Right lobe of liver (tissue), 6 donors: Measurements from ENCODE around the gene C1QL1. TPM values are rescaled to one million over a fixed set of nuclear protein-coding genes. Genes with fewer than 3 reads are reported as not detected.
A peak's percentile ranks its signal among the peaks of the same experiment; 100 is the strongest.

Experiments
- ATAC-seq, 4 donors: fragments of 200-7000 bp; cut with Tn5 transposase; one replicate each; pipeline ENCODE4 v1.9.1; 2020; ENCODE audit warnings: mild to moderate bottlenecking in 4 of 4, moderate library complexity in 4 of 4
- DNase-seq, 3 donors: peaks; one replicate each; pipeline ENCODE4 v3.0.0-alpha.2; 2020
- H3K27ac ChIP-seq, 3 donors: fragments of 200-600 bp; one replicate each; pipeline ENCODE4 v1.8.0; 2022
- H3K27me3 ChIP-seq, 2 donors: fragments of 200-600 bp; one replicate each; pipeline ENCODE4 v1.8.0; 2022
- H3K36me3 ChIP-seq, 4 donors: fragments of 200-600 bp; sonication (generic) in 1 of 4; one replicate each; pipeline versions ENCODE4 v1.5.1 to v1.8.0; 2017 to 2022; ENCODE audit warnings: control low read depth in 1 of 4
- H3K4me1 ChIP-seq, 4 donors: fragments of 200-600 bp; sonication (generic) in 1 of 4; one replicate each; pipeline versions ENCODE4 v1.5.1 to v1.8.0; 2017 to 2022; ENCODE audit warnings: control low read depth in 1 of 4
- H3K4me3 ChIP-seq, 3 donors: fragments of 200-600 bp; one replicate each; pipeline ENCODE4 v1.8.0; 2022
- H3K9me3 ChIP-seq, 4 donors: fragments of 200-600 bp; sonication (generic) in 1 of 4; one replicate each; pipeline versions ENCODE4 v1.5.1 to v1.8.0; 2017 to 2022; ENCODE audit warnings: control low read depth in 1 of 4
- CTCF ChIP-seq, 4 donors: fragments of 200-600 bp in 3 of 4; fragments of 450-650 bp in 1 of 4; IDR thresholded peaks; one replicate each; pipeline versions ENCODE4 v1.5.1 to v1.8.0; 2016 to 2022; ENCODE audit warnings: antibody characterized with exemption in 4 of 4, mild to moderate bottlenecking in 2 of 4
- POLR2A ChIP-seq: fragments of 450-650 bp; IDR thresholded peaks from one replicate; pipeline ENCODE4 v1.6.1; 2017; ENCODE audit warnings: antibody characterized with exemption, mild to moderate bottlenecking
- WGBS: methylation state at CpG from one replicate; pipeline ENCODE4 v1.1.6; 2018; ENCODE audit warnings: low coverage, low lambda C conversion rate; ENCODE audit not compliant: insufficient coverage; ENCODE audit errors: missing lambda C conversion rate; 5-methylcytosine and 5-hydroxymethylcytosine counted together
- intact Hi-C, 2 donors: fragments of 100-400 bp; cut with DNase I; formaldehyde crosslinking; loops; one replicate each; pipeline versions ENCODE4 v1.11.2 to v1.14.1; 2022
- total RNA-seq, 6 experiments: library from RNA; depleted of rRNA in 2 of 6; stranded (reverse); fragments of >200 nt in 2 of 6; fragmentation: NEBNext Ultra II Directional in 3 of 6; extraction: Animal tissue kit (Norgen Biotek cat#: 25700) in 3 of 6; gene quantifications; one replicate each; pipeline versions ENCODE4 v1.1.0 to v1.2.4, GENCODE V29; 2016 to 2023
- donor health status: DM: no; HTN: yes; CAD: no.
- donor health status: DM: no; HTN: no; CAD: no.
- donor health status: DM: no; HTN: no; CAD: no.
- donor health status: DM: no; HTN: yes; CAD: no.
- donor health status: DM: no; HTN: yes; CAD: no.

Gene C1QL1
- total RNA-seq, 6 experiments from 2014 or later = 0.31 to 0.62 (median 0.38) TPM; not detected in 2

- no peaks in the 10 kb centered on the region for H3K9me3 ChIP-seq
- ATAC-seq (no peak), DNase-seq (no peak)
- WGBS = 62% methylated on average over 5 of the region's 6 CpGs
- no peak overlapping the region for H3K4me3 ChIP-seq
- H3K27ac ChIP-seq = no peak overlapping the region
- TF ChIP-seq POLR2A = no peak
- no peak for TF ChIP-seq CTCF (IDR thresholded peaks at IDR 0.05)
- intact Hi-C loops = no loop called here
- H3K27me3 ChIP-seq = peaks cover 0 to 5% of the 10 kb centered on the region in 2 donors
- H3K36me3 ChIP-seq = no peaks in the 10 kb centered on the region
- peaks cover 0 to 6% (median 0%) of the 10 kb centered on the region in 4 donors for H3K4me1 ChIP-seq
Observed at GRCh38 chr17:44972953-44973352, 4.8 kb upstream of the C1QL1 start.

DNA sequence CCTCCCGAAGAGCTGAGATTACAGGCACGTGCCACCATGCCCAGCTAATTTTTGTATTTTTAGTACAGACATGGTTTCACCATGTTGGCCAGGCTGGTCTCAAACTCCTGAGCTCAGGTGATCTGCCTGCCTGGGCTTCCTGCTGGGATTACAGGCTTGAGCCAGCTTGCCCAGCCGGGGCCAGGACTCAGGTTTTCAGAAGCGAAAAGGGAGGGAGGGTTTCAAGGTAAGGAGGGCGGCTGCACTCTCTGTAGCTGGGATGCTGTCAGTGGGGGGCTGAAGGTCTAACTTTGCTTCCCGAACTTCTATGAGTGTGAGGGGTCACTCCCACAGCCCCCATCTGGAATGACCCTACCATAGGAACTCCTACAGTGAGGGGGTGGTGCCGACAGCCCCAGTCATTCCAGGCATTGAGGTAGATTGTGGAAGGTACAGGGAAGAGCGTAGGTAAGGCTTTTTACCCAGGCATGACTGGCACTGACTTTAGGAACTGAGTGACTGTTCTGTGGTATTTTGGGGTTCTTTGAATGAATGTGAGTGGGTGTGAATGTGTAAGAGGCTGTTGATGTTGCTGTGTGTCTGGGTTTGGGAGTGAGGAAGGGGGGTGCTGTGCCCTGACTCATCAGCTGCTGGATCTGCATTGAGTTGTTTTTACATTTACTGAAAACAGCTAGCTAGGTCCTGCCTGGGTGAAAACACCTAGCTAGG is 3.8 kb upstream of the C1QL1 start:
- H3K36me3 ChIP-seq = no peaks in the 10 kb centered on the region
- H3K4me3 ChIP-seq = no peak overlapping the region
- no peak overlapping the region for H3K27ac ChIP-seq
- TF ChIP-seq CTCF (IDR thresholded peaks at IDR 0.05) = no peak
- no peaks in the 10 kb centered on the region for H3K9me3 ChIP-seq
- ATAC-seq (no peak), DNase-seq (no peak)
- WGBS = 61% methylated on average over 3 of the region's 8 CpGs
- intact Hi-C loops = no loop called here
- H3K27me3 ChIP-seq = peaks cover 0 to 13% of the 10 kb centered on the region in 2 donors
- peaks cover 0 to 16% (median 0%) of the 10 kb centered on the region in 4 donors for H3K4me1 ChIP-seq

DNA sequence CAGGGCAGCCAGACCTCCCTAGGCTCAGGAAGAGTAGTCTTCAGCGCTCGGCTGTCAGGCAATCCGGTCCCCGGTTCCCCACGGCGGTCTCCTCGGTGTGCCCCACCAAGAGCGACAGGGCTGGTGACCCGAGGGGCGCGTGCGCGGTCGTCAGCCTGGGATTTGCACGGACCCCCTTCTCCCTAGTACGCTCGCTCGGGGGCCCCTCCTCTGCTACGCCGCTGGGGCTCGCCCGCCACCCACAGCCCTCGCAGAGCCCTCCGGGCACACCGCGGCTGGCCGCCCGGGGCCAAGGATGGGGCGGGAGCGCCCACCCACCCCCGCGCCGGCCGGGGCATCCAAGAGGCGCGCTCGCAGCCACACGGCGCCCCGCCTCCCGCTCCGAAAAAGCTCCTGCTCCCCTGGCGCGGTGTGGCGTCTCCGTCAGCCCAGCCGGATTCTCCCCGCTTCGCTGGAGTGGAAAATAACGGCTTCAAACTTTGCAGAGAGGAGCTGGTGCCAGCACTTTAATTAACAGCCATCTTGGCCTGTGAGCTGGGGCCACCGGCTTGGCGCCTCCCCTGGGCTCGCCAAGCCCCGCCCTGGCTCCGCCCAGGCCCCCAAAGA is 2.1 kb upstream of the C1QL1 start:
- TF ChIP-seq POLR2A (no peak), CTCF (IDR thresholded peaks at IDR 0.05) (no peak)
- intact Hi-C loops = no loop called here
- Histone ChIP-seq H3K27me3 (peaks cover 0 to 26% of the 10 kb centered on the region in 2 donors), H3K27ac (no peak overlapping the region), H3K36me3 (no peaks in the 10 kb centered on the region), H3K9me3 (no peaks in the 10 kb centered on the region), H3K4me3 (peak overlapping the region in 1 of 3 donors; percentile 7), H3K4me1 (peaks cover 0 to 17% (median 0%) of the 10 kb centered on the region in 4 donors)
- ATAC-seq = no peak
- no peak for DNase-seq
- WGBS = no CpG with 5 or more reads among the region's 55 CpGs

DNA sequence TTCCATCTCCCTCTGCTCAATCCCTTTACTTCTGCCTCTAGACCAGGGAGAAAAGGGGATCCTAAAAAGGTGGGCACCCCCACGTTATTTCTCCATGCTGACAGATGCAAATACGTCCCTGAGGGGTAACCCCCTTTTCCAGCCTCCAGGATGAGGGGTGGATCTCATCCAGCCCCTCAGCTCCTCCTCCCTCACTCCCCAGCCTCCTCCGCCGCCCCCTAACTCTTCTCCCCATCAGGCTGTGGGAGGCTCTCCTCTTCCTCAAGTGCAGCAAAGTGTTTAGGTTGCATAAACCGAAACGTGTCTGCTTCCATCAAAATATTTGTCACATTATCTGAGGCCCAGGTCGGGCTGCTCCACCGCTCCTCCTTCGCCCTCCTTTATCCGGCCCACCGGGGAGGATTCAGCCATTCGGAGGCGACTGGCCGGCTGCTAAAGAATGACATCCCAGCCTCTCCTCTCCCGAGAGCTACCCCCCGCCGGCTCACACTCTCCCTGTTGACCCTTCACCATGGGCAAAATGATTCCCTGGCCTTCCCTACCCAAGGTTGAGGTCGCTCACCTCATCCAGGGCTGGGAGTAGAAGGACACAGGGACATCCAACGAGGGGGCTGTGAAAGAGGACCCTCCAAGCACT is 1.2 kb upstream of the C1QL1 start:
- intact Hi-C loops = no loop called here
- H3K4me3 ChIP-seq = no peak overlapping the region
- 62% methylated on average over 18 of the region's 19 CpGs for WGBS
- H3K36me3 ChIP-seq = no peaks in the 10 kb centered on the region
- peaks cover 0 to 17% (median 0%) of the 10 kb centered on the region in 4 donors for H3K4me1 ChIP-seq
- H3K27ac ChIP-seq = no peak overlapping the region
- H3K9me3 ChIP-seq = no peaks in the 10 kb centered on the region
- DNase-seq (no peak), ATAC-seq (no peak)
- peaks cover 0 to 26% of the 10 kb centered on the region in 2 donors for H3K27me3 ChIP-seq
- TF ChIP-seq CTCF (IDR thresholded peaks at IDR 0.05) (no peak), POLR2A (no peak)
